PC-3 (cell line): ENCODE measurements around the gene MR1.

ENCODE experiments used
- EZH2 ChIP-seq: fragments of 300-600 bp; sonication (generic); IDR thresholded peaks from one replicate; pipeline ENCODE4 v1.6.1; 2017; ENCODE audit warnings: antibody characterized with exemption, mild to moderate bottlenecking, low read length; ENCODE audit not compliant: unreplicated experiment
- TF ChIP-seq, protein P1 (sequence below): fragments of 300-600 bp; sonication (generic); conservative IDR thresholded peaks from 2 replicates; pipeline ENCODE4 v1.5.1; 2017; ENCODE audit warnings: antibody characterized with exemption, low read depth, mild to moderate bottlenecking, low read length

DNA sequence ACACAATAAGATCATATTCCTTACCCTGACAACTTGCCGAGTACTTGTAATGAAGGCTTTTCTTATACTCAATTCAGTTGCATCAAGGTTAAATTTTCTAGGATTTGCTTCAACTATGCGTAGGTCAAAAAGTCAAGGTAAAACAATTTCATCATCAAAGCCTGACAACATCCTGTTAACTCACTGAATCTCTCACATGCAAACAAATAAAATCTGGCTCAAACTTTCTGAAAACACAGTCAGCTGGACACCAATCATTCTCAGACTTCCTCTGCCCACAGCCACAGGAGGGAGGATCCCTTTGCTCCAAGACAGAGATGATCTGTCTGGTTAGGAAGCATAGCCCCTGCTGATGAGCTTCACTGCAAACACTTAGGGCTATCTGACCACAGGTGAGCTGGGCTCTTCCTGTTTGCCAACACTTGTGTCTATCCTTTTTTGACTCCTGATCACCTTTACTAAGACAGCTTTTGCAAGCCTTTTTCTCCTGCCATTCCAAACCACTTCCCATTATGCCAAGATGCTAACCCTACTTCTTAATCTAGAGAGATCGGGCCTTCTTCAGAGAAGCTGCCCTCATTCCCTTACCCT lies 31.1 kb upstream of the MR1 start:
- TF ChIP-seq EZH2: no peak
- TF ChIP-seq, protein P1, sequence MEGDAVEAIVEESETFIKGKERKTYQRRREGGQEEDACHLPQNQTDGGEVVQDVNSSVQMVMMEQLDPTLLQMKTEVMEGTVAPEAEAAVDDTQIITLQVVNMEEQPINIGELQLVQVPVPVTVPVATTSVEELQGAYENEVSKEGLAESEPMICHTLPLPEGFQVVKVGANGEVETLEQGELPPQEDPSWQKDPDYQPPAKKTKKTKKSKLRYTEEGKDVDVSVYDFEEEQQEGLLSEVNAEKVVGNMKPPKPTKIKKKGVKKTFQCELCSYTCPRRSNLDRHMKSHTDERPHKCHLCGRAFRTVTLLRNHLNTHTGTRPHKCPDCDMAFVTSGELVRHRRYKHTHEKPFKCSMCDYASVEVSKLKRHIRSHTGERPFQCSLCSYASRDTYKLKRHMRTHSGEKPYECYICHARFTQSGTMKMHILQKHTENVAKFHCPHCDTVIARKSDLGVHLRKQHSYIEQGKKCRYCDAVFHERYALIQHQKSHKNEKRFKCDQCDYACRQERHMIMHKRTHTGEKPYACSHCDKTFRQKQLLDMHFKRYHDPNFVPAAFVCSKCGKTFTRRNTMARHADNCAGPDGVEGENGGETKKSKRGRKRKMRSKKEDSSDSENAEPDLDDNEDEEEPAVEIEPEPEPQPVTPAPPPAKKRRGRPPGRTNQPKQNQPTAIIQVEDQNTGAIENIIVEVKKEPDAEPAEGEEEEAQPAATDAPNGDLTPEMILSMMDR: no peak
